Sciatic nerve (tissue), 2 donors: ENCODE measurements around the gene TAS2R19. TPM values are rescaled to one million over a fixed set of nuclear protein-coding genes. Genes with fewer than 3 reads are reported as not detected.
"Not testable (repeated sequence)": the region's sequence is repeated elsewhere in the genome, so short reads cannot be mapped to it uniquely, and the experiment has no call there.

Source experiments
- ATAC-seq: fragments of 200-7000 bp; cut with Tn5 transposase; one replicate; pipeline ENCODE4 v1.9.1; 2020; ENCODE audit warnings: mild to moderate bottlenecking, moderate library complexity
- DNase-seq: peaks from one replicate; pipeline ENCODE4 v3.0.0-alpha.2; 2020; ENCODE audit warnings: low spot score
- intact Hi-C: fragments of 100-400 bp; cut with DNase I; formaldehyde crosslinking; loops from one replicate; pipeline ENCODE4 v1.14.2; 2022
- total RNA-seq: library from RNA; stranded (reverse); fragmentation: NEBNext Ultra II Directional; extraction: Animal tissue kit (Norgen Biotek cat#: 25700); gene quantifications from one replicate; pipeline ENCODE4 v1.2.1, GENCODE V29; 2021
- donor health status: DM: no; HTN: no; CAD: no.
- donor health status: DM: no; HTN: no; CAD: no.

Gene TAS2R19
- total RNA-seq, result 9.3 TPM

- intact Hi-C loops, result no loop called here
- DNase-seq, result no peak
- no peak for ATAC-seq
Measured at GRCh38 chr12:11022520-11022919, at the start of gene TAS2R19. Gene TAS2R19, minus strand, starts transcription at chr12:11022620. Its CDS starts 49 bp downstream, at chr12:11022571.

DNA sequence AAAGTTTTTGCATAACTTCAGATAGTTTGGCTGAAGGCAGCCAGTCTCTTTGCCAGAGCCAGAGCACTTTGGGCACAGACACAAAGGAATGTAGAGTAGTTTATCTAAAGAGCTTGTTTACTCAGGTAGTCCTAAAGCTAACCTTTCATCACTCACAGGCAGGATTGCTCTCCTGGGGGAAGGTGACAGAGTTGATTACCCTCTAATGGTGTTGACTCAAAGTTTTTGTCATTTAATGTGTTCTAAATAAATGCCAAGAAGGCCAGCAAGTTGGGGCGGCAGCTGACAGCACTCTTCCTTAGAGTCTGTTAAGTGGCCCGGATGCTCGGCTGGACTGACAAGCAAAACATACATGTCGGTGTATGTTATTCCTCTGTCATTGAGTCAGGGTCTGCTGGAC lies 49.0 kb upstream of the TAS2R19 start:
- ATAC-seq (no peak), DNase-seq (no peak)
- intact Hi-C loops, result no loop called here

DNA sequence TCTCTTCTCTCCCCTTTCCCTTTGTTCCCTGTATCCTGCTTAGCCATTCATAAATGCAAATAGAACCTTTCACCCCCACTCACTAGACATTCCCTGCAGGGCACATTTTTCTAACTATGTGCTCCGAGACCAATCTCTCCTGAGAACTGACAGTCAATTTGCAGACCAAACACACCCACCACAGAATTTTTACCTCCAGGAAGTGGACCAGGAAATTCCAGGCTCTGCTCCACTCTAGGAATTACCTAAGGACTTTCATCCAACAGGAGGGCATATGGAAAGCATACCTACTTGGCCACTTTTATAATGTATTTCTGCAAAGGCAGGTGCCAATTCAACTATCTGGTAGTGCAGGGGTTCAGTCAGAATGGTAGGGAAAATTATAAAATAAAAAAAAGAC lies 48.6 kb upstream of the TAS2R19 start:
- no peak for ATAC-seq
- no peak for DNase-seq
- intact Hi-C loops, result no loop called here

GRCh38 chr12:11069854-11070365 lies 47.5 kb upstream of the TAS2R19 start:
- no peak for ATAC-seq
- intact Hi-C loops, result no loop called here

DNA sequence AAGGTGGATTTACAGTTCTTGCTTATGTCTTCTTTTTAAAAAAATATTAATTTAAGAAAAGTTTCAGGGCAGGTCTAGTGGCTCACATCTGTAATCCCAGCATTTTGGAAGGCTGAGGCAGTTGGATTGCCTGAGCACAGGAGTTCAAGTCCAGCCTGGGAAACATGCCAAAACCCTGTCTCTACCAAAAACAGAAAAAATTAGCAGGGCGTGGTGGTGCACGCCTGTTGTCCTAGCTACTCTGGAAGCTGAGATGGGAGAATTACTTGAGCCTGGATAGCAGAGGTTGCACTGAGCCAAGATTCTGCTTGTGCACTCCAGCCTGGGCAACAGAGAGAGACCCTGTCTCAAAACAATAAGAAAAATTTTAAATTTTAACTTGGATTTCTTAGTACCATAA lies 45.1 kb upstream of the TAS2R19 start:
- intact Hi-C loops, result no loop called here
- peak; percentile 59 for DNase-seq
- peak; percentile 72 for ATAC-seq

More at GRCh38 chr12:11069854-11070365, 47.5 kb upstream of the TAS2R19 start:
- no peak for DNase-seq

DNA sequence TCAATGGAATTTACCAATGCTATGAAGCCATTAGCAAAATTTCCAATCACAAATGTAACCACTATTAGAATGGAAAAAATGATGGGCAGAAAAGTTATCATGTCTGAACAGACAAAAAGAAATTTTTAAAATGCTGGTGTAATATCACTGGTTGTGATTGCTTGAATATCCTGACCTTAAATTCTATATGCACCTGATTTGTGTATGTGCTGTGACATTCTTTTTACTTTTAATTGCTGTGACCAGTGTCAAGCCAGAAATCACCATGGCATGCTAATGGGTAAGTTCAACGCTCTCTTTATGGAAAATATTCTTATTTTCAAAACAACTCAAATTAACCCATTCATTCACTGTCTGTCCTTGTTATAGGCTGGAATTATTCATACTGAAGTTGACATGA lies 39.8 kb upstream of the TAS2R19 start, which contains the start of gene TAS2R46:
TAS2R46 (minus strand) TSS at position 101 of the 400 bp plus-strand sequence; CDS start at position 101, 0 bp downstream.
- DNase-seq, ATAC-seq, intact Hi-C loops: not testable (repeated sequence)

DNA sequence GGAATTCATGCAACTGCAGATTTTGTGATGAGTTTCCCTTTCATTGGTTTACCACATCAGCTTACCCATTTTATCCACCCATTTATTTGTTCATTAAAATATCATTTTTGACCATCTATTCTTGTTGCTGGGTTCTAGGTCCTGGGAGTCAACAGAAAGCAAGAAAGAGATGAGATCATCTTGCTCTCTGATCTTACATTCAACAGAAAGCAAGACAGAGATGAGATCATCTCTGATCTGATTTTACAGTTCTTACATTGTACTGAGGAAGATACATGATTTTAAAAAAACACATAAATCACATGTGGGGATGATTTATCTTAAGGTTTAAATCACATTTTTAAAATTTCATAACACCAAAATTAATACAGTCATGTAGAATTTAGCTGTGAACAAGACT lies 37.4 kb upstream of the TAS2R19 start:
- DNase-seq, result no peak
- intact Hi-C loops, result no loop called here
- ATAC-seq, result no peak

DNA sequence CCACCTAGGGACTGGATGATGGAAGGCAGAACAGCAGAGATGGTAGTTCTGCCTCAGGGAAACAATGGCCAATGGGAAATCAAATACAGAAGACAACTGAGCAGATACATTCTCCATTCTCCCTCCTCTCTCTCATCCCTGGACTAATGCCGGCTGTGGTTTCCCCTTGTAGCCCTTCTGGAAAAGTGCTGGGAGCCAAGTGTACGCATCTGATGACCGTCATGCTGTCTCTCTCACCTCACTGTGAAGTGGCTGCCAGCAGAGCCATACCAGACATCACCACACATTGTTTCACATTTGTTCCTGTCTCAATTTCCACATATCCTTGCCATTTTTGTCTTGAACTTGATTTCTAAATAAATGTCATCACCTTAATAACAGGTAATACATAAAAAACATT lies 36.6 kb upstream of the TAS2R19 start:
- intact Hi-C loops, result no loop called here
- DNase-seq (no peak), ATAC-seq (no peak)

DNA sequence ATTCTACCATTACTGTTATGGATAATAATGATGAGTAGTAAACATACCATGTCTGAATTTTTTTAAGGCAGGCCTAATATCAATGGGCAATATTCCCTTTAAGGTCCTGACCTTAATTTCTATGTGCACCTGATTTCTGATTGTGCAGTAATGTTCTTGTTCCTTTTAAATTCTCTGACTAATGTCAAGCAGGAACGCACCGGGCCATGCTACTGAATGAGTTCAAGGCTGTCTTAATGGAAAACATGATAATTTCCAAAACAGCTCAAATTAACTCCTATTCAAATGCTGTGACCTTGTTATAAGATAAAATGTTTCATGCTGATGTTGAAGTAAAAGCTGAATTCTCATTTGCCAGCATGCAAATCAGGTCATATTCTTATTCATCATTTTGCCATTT lies 32.9 kb upstream of the TAS2R19 start:
- no peak for ATAC-seq
- intact Hi-C loops, result no loop called here
- no peak for DNase-seq

- ATAC-seq, DNase-seq, intact Hi-C loops: not testable (repeated sequence)
Measured at GRCh38 chr12:11049806-11050531, 27.5 kb upstream of the TAS2R19 start.

DNA sequence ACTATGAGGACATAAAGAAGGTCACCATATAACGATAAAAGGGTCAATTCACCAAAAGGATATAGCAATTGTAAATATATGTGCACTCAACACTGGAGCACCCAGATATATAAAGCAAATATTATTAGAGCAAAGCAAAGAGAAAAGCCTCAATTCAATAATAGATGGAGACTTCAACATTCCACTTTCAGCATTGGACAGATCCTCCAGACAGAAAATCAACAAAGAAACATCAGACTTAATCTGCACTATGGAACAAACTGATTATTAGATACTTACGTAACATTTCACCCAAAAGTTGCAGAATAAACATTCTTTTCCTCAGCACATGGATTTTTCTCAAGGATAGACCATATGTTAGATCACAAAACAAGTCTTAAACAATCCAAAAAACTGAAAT lies 18.9 kb upstream of the TAS2R19 start:
- intact Hi-C loops, DNase-seq, ATAC-seq: not testable (repeated sequence)

GRCh38 chr12:11040162-11040561 lies 17.7 kb upstream of the TAS2R19 start:
- no peak for ATAC-seq
- intact Hi-C loops, result no loop called here
- DNase-seq, result no peak

DNA sequence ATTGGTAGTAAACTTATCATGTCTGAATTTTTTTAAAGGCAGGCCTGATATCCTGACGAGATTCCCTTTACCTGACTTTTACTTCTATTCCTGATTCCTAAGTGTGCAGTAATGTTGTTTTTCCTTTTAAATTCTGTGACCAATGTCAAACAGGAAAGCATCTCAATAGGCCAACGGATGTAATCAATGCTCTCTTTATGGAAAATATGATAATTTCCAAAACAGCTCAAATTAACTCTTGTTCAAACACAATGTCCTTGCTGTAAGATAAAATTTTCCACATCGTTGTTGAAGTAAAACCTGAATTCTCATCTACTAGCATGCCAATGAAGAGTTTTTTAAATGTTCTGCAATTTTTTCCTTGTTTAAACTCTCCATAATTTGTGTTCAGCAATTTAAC lies 16.8 kb upstream of the TAS2R19 start:
- DNase-seq, result no peak
- intact Hi-C loops, result no loop called here
- no peak for ATAC-seq

DNA sequence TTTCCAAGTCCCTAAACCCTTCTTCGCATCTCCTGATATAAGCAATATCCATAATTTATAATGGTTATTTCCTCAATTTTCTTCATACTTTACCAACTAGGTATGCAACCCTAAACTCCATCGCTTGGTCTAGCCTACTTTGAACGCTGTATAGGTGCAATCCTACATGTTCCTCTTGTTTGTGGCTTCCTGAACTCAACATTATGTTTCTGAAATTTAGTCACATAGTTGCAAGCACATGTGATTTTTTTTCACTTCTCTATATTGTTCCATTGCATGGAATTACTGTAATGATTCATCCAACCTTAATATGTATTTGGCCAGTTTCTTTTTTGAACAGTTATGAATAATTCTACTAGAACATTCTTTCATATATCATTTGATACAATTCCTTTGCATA lies 11.5 kb upstream of the TAS2R19 start:
- ATAC-seq, intact Hi-C loops, DNase-seq: not testable (repeated sequence)

DNA sequence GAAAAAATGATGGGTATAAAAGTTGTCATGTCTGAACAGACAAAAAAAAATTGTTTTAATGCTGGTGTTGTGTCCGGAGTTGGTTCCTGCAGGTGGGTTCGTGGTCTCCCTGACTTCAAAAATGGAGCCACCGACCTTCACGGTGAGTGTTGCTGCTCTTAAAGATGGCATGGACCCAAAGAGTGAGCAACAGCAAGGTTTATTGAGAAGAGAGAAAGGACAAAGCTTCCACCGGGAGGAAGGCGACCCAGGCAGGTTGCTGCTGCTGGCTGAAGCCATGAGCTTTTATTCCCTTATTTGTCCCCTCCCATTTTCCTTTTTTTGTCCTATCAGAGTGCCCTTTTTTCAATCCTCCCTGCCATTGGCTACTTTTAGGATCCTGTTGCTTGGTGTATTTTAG lies 8.9 kb upstream of the TAS2R19 start, which contains the start of gene TAS2R31:
TAS2R31 (minus strand) TSS at position 101 of the 400 bp plus-strand sequence; CDS start at position 29, 72 bp downstream.
- DNase-seq, result no peak
- intact Hi-C loops, result no loop called here
- ATAC-seq, result no peak

GRCh38 chr12:11026118-11026517 lies 3.7 kb upstream of the TAS2R19 start:
- ATAC-seq (no peak), DNase-seq (no peak)
- intact Hi-C loops, result no loop called here

DNA sequence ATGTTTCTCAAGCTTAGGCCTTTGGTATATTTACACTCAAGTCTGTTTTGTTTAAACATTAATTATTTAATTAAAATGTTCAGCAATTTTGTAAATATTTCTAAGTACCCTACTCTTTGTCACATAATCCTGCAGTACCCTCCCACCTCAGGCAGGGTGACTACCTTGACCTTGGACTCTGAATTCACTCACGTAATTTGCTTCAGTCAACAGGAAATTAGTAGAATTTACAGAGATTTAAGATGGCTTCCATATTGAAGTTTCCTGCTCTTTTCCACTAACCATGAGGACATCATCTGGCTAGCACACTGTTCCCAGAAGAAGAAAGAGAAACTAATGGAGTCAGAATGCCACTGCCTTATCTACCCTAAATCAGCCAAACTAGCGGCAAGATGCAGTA lies 967 bp upstream of the TAS2R19 start:
- ATAC-seq, result no peak
- intact Hi-C loops, result no loop called here
- DNase-seq, result no peak

GRCh38 chr12:11016937-11017336 lies 5.5 kb downstream of the TAS2R19 start:
- ATAC-seq, result no peak
- intact Hi-C loops, result no loop called here
- DNase-seq, result no peak

DNA sequence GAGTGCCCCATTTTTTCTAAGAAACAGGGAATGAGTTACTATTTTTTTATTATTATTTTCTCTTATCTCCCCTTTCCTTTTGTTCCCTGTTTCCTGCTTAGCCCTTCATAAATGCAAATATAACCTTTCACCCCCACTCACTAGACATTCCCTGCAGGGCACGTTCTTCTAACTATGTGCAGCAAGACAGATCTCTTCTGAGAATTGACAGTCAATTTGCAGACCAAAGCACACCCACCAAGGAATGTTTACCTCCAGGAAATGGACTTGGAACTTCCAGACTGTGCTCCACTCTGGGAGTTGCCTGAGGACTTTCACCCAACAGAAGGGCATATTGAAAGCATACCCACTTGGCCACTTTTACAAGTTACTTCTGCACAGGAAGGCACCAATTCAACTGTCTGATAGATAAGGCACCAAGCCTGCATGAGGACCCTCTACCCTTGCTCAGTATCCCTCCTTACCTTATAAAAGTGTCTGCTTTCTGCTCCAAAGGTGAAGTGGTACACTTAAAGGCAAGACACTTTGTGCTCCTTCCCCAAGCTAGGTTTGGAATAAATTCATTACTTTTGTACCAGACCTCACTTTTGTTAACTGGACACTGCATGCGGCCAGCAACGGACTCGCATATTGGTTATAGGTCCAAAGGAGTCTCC lies 6.5 kb downstream of the TAS2R19 start:
- ATAC-seq (no peak), DNase-seq (no peak)
- intact Hi-C loops, result no loop called here

GRCh38 chr12:11014234-11014633 lies 8.2 kb downstream of the TAS2R19 start:
- DNase-seq (no peak), ATAC-seq (no peak)
- intact Hi-C loops, result no loop called here
